HG02885 (cell line): Measurements from ENCODE around the gene URM1.

Source experiments
- ATAC-seq: cut with Tn5 transposase; IDR thresholded peaks from one replicate; pipeline ENCODE4 v1.9.1; 2021; ENCODE audit warnings: mild to moderate bottlenecking; ENCODE audit not compliant: unreplicated experiment, poor library complexity

The URM1 gene

GRCh38 chr9:128383791-128384190 lies 12.6 kb downstream of the URM1 start:
- no peak for ATAC-seq

- ATAC-seq = no peak
These were observed 13.8 kb downstream of the URM1 start for GRCh38 chr9:128384801-128385495.

- no peak for ATAC-seq
These were observed 14.6 kb downstream of the URM1 start for GRCh38 chr9:128385496-128386460.

GRCh38 chr9:128388150-128388549 lies 17.0 kb downstream of the URM1 start:
- ATAC-seq = no peak

GRCh38 chr9:128389395-128390149 lies 18.4 kb downstream of the URM1 start:
- no peak for ATAC-seq

GRCh38 chr9:128390150-128390812 lies 19.1 kb downstream of the URM1 start:
- no peak for ATAC-seq

GRCh38 chr9:128390813-128391711 lies 19.9 kb downstream of the URM1 start:
- no peak for ATAC-seq

GRCh38 chr9:128391956-128392301 lies 20.8 kb downstream of the URM1 start:
- no peak for ATAC-seq

GRCh38 chr9:128392302-128393144 lies 21.3 kb downstream of the URM1 start:
- ATAC-seq = no peak

GRCh38 chr9:128393145-128393775 lies 22.1 kb downstream of the URM1 start:
- no peak for ATAC-seq

- no peak for ATAC-seq
These were observed 22.8 kb downstream of the URM1 start for GRCh38 chr9:128393970-128394369.

GRCh38 chr9:128394379-128395168 lies 23.4 kb downstream of the URM1 start:
- ATAC-seq = no peak

- ATAC-seq = no peak
These were observed 25.9 kb downstream of the URM1 start for GRCh38 chr9:128396970-128397613.

- ATAC-seq = no peak
These were observed 26.7 kb downstream of the URM1 start for GRCh38 chr9:128397831-128398230.

- ATAC-seq = no peak
These were observed 28.7 kb downstream of the URM1 start for GRCh38 chr9:128399861-128400260.

GRCh38 chr9:128404560-128404959 lies 33.4 kb downstream of the URM1 start:
- ATAC-seq = no peak
